Keratinocyte (primary cell): ENCODE results near the gene ACBD6.

ENCODE experiments used
- EZH2 ChIP-seq: IDR thresholded peaks from one replicate; pipeline ENCODE4 v1.6.1; 2012; ENCODE audit warnings: inconsistent platforms, mild to moderate bottlenecking, low read length, moderate library complexity
- TF ChIP-seq, protein P1 (sequence below), 3 experiments: IDR thresholded peaks in 1 of 3; conservative IDR thresholded peaks in 1 of 3; optimal IDR thresholded peaks in 1 of 3; 2 replicates in 2 of 3; 3 replicates in 1 of 3; pipeline versions ENCODE3 to v1.5.1; 2011; ENCODE audit warnings: low read length in 3 of 3, mild to moderate bottlenecking in 3 of 3, moderate library complexity in 2 of 3, control low read depth in 1 of 3, inconsistent platforms in 1 of 3; ENCODE audit not compliant: insufficient read depth in 2 of 3; ENCODE audit errors: extremely low read depth in 1 of 3

DNA sequence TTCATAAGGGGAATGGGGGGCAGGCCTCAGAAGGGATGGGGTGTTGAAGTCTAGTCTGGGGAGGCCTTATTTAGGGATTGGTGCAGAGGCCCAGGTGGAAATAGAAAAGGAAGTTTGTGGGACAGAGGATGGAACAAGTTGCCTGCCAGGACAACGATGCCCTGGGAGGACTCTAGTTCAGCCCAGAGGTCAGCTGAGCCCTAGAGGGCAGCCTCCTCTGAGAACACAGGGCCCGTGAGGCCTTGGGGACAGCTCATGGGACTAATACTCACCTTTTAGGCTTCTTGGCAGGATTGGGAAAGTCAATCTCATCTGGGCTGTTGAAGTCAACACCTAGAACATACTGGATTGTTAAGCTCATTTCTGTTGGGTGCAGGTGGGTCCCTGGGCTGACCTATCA, 229.3 kb downstream of the ACBD6 start:
- TF ChIP-seq, protein P1, sequence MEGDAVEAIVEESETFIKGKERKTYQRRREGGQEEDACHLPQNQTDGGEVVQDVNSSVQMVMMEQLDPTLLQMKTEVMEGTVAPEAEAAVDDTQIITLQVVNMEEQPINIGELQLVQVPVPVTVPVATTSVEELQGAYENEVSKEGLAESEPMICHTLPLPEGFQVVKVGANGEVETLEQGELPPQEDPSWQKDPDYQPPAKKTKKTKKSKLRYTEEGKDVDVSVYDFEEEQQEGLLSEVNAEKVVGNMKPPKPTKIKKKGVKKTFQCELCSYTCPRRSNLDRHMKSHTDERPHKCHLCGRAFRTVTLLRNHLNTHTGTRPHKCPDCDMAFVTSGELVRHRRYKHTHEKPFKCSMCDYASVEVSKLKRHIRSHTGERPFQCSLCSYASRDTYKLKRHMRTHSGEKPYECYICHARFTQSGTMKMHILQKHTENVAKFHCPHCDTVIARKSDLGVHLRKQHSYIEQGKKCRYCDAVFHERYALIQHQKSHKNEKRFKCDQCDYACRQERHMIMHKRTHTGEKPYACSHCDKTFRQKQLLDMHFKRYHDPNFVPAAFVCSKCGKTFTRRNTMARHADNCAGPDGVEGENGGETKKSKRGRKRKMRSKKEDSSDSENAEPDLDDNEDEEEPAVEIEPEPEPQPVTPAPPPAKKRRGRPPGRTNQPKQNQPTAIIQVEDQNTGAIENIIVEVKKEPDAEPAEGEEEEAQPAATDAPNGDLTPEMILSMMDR (optimal IDR thresholded peaks at IDR 0.05 in 1 of 3, IDR thresholded peaks at IDR 0.05 in 1 of 3, conservative IDR thresholded peaks at IDR 0.05 in 1 of 3; ENCODE audit: extremely low read depth in 1 of 3, insufficient read depth in 2 of 3, low read length in 3 of 3) = no peak
- no peak for TF ChIP-seq EZH2
